Fibroblast of gingiva (primary cell): Measurements from ENCODE around the gene DAPK1.

Source experiments
- DNase-seq: peaks from one replicate; pipeline ENCODE4 v3.0.0-alpha.2; 2011; ENCODE audit warnings: low read depth

Gene DAPK1

DNA sequence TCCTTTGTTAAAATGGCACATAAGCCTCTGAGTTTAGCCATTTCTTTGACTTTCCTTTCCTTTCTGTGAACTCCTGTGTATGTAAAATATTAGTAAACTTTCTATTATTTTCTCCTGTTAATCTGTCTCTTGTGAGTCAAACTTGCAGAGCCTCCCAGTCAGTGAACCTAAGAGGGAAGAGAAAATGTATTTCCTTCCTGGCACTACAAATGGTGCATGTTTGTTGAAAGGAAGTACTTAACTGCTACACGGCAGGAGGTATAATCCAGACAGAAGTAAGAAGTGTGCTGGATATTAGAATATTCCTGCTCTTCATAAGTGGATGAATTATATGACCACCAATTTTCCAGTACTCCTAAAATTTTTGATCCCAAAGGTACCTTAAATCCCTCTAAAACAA lies 251.2 kb downstream of the DAPK1 start:
- DNase-seq, result no peak

- no peak for DNase-seq
These were observed 251.8 kb downstream of the DAPK1 start for GRCh38 chr9:87749335-87750035.

GRCh38 chr9:87750726-87751125 lies 253.1 kb downstream of the DAPK1 start:
- no peak for DNase-seq

DNA sequence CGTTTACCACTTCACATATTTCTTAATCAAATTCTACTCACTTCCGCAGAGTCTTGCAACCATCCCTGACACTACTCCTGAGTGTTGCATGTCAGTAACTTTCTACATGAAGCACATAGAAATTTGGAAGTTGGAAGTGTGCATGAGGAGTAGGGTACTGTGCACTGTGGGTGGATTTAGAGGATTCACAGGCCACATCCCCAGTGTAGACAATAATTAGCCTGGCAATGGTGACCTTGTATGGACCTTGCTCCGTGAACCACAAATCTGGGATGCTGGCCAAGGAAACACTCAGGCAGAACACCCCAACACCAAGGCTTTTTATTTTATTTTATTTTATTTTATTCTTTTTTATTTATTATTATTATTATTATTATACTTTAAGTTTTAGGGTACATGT lies 253.8 kb downstream of the DAPK1 start:
- DNase-seq, result no peak

DNA sequence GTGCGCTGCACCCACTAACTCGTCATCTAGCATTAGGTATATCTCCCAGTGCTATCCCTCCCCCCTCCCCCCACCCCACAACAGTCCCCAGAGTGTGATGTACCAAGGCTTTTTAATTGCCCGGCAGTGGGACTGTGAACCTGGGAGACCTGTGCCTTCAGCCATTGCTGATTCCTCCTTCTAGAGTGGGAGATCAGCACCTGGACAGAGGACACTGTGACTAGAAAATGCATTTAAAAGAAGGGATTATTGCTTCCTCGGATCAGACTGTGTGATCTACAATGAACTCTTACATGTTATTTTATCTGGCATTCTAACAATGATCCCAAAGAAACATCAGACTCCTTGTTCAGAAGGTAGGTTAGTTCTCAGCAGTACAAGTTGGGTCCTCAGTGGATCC lies 254.2 kb downstream of the DAPK1 start:
- DNase-seq, result no peak

GRCh38 chr9:87753313-87753712 lies 255.6 kb downstream of the DAPK1 start:
- peak; percentile 10 for DNase-seq
